OCI-LY1 (cell line): ENCODE data around the gene PARVA.

Experiments
- EZH2 ChIP-seq: fragments of 200-600 bp; sonication (generic), shearing (Covaris generic); IDR thresholded peaks from 2 replicates; pipeline ENCODE4 v1.8.0; 2017; ENCODE audit warnings: borderline replicate concordance, mixed run types, mild to moderate bottlenecking, antibody characterized with exemption, low read length, moderate library complexity, mixed read lengths
- TF ChIP-seq, protein P1 (sequence below): fragments of 200-600 bp; sonication (generic), shearing (Covaris generic); IDR thresholded peaks from 2 replicates; pipeline ENCODE4 v1.5.1; 2017; ENCODE audit warnings: mild to moderate bottlenecking, antibody characterized with exemption, low read length, moderate library complexity, mixed read lengths

DNA sequence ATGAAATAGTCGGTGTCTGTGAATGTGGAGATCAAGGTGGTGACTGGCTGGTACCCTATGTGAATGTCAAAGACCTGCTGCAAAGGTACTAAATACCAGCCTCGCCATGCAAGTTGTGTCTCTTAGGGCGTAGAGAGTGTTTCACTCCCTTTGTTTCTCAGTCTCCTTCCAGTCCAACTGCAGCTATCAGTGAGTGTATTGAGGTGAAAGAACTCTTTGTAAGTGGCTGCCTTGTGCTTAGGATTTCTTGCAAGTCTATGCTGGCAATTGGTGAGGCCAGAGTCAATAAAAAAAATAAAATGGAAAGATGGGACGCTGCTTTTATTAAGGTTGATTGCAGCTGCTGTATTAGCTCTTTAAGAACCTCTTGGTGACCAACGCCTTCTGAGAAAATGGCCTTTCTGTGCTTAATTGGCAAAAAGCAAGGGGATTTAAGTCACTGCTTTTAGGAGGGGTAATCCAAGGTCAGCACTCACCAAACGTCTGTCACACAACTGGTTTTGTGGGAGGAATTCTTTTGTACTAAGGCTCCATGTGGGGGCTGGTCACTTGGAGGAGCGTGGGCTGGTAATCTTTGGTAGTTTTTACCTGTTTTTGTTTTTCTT is 95.1 kb downstream of the PARVA start:
- TF ChIP-seq, protein P1, sequence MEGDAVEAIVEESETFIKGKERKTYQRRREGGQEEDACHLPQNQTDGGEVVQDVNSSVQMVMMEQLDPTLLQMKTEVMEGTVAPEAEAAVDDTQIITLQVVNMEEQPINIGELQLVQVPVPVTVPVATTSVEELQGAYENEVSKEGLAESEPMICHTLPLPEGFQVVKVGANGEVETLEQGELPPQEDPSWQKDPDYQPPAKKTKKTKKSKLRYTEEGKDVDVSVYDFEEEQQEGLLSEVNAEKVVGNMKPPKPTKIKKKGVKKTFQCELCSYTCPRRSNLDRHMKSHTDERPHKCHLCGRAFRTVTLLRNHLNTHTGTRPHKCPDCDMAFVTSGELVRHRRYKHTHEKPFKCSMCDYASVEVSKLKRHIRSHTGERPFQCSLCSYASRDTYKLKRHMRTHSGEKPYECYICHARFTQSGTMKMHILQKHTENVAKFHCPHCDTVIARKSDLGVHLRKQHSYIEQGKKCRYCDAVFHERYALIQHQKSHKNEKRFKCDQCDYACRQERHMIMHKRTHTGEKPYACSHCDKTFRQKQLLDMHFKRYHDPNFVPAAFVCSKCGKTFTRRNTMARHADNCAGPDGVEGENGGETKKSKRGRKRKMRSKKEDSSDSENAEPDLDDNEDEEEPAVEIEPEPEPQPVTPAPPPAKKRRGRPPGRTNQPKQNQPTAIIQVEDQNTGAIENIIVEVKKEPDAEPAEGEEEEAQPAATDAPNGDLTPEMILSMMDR, result no peak
- no peak for TF ChIP-seq EZH2
